GM19463 (cell line): ENCODE measurements around the gene ZNF732.
"Not testable (repeated sequence)": the region's sequence is repeated elsewhere in the genome, so short reads cannot be mapped to it uniquely, and the experiment has no call there.

Source experiments
- ATAC-seq: cut with Tn5 transposase; IDR thresholded peaks from one replicate; pipeline ENCODE4 v1.9.1; 2021; ENCODE audit warnings: mild to moderate bottlenecking, moderate library complexity; ENCODE audit not compliant: unreplicated experiment

The ZNF732 gene

DNA sequence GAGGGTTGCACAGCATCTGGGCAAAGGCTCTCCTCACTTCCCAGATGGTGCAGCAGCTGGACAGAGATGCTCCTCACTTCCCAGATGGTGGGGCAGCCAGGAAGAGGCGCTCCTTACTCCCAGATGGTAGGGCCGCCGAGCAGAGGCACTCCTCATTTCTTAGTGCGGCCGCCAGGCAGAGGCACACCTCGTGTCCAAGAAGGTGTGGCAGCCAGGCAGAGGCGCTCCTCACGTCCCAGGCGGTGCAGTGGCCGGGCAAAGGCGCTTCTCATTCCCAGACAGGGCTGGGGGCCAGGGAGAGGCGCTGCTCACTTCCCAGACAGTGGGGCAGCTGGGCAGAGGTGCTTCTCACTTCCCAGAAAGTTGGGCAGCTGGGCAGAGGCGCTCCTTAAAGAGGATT lies 48.8 kb downstream of the ZNF732 start:
- ATAC-seq: no peak

DNA sequence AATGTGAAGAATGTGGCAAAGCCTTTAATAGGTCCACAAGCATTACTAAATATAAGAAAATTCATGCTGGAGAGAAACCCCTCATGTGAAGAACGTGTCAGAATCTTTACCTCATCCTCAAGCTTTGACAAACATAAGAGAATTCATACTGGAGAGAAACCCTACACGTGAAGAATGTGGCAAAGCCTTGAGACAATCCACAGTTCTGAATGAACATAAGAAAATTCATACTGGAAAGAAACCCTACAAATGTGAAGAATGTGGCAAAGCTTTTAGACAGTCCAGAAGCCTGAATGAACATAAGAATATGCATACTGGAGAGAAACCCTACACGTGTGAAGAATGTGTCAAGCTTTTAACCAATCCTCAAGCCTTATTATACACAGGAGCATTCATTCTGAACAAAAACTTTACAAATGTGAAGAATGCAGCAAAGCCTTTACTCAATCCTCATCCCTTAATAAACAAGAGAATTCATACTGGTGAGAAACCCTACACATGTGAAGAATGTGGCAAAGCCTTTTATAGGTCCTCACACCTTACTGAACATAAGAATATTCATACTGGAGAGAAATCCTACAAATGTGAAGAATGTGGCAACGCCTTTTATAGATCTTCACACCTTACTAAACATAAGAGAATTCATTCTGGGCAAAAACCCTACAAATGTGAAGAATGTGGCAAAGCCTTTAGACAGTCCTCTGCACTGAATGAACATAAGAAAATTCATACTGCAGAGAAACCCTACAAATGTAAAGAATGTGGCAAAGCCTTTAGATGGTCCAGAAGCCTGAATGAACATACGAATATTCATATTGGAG lies 51.1 kb downstream of the ZNF732 start:
- ATAC-seq: no peak

GRCh38 chr4:252065-252601 lies 53.1 kb downstream of the ZNF732 start:
- no peak for ATAC-seq

- no peak for ATAC-seq
Measured at GRCh38 chr4:244471-244870, 60.8 kb downstream of the ZNF732 start.

- ATAC-seq: no peak
Measured at GRCh38 chr4:243426-243825, 61.8 kb downstream of the ZNF732 start.

GRCh38 chr4:242121-242848 lies 63.0 kb downstream of the ZNF732 start:
- no peak for ATAC-seq

DNA sequence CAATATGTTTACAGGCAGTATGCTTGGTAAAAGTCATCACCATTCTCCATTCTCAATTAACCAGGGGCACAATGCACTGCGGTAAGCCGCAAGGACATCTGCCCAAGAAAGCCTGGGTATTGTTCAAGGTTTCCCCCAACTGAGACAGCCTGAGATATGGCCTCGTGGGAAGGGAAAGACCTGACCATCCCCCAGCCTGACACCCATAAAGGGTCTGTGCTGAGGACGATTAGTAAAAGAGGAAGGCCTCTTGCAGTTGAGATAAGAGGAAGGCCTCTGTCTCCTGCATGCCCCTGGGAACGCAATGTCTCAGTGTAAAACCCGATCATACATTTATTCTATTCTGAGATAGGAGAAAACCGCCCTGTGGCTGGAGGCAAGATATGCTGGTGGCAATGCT lies 63.9 kb downstream of the ZNF732 start:
- not testable (repeated sequence) for ATAC-seq

DNA sequence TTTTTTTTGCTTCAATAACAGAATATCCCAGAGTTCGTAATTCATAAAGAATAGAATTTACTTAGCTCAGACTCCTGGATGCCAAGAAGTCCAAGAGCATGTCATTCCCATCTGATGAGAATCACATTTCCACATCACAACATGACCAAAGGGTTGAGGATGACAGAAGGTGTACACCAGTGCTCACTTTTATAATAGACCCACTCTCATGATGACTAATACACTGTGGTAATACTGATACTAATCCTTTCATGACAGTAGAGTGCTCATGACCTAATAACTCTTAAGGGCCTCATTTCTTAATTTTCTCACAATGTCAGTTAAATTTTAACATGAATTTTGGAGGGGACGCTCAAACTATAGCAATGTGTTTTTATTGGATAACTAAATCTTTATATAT lies 69.2 kb downstream of the ZNF732 start:
- ATAC-seq: no peak

- no peak for ATAC-seq
Measured at GRCh38 chr4:234178-234577, 71.1 kb downstream of the ZNF732 start.

DNA sequence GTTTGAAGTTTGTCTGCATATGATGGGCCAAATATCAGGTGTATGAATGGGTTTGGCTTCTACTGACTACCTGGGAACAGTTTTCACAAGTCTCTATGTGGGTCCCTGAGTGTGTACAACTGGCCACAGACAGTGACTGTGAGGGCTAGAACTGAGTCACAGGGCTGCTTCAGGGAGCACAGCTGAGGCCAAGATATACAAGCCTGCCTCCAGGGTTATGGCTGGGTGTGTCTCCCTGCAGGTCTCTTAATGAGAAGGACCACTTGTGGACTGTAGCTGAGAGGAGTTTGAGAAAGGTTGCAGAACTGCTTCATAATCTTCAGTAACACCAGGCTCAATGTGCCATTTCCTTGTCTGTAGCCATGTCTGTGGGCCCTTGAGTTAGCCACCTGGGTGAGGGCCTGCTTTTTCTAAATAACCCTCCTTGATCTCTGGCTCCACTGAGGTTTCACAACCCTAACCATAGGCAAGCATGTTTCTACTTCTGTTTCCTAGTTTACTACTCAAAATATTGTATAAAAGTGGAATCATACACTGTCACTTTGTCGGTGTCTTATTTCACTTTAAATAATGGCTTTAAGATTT lies 81.3 kb downstream of the ZNF732 start:
- ATAC-seq: no peak
